ENCODE data around the gene SNX1. TPM values are rescaled to one million over a fixed set of nuclear protein-coding genes. Genes with fewer than 3 reads are reported as not detected.

SNX1 gene
- total and polyA plus RNA-seq, 2 donors (not counting 1 experiment from before 2014, with no cell fraction given), result 87.9 to 152 TPM

GRCh38 chr15:64152507-64153387 is 57.0 kb downstream of the SNX1 start:
- no peak for TF ChIP-seq EZH2 (IDR thresholded peaks at IDR 0.05; ENCODE audit: borderline replicate concordance, insufficient read depth, low read depth, low read length, poor library complexity, severe bottlenecking)
- TF ChIP-seq CTCF (IDR thresholded peaks at IDR 0.05), result no peak
- H3K9me3 Mint-ChIP-seq (ENCODE audit: insufficient read depth), result no peaks in the 10 kb centered on the region
- H3K4me3 Mint-ChIP-seq, result peak overlapping the region; percentile 90
- H3K9me3 ChIP-seq (ENCODE audit: control extremely low read depth in 1 of 3, control insufficient read depth in 2 of 3, insufficient read depth in 1 of 3, low read length in 2 of 3), result no peaks in the 10 kb centered on the region
- H4K20me1 ChIP-seq (ENCODE audit: control insufficient read depth, insufficient read depth, low read length, poor library complexity, severe bottlenecking), result peaks cover 69% of the 10 kb centered on the region
- H3K4me2 ChIP-seq (replicated peaks; ENCODE audit: low read depth, low read length, poor library complexity, severe bottlenecking), result peak overlapping the region; percentile 87
- ATAC-seq (ENCODE audit: low read depth) (peak; percentile 26), DNase-seq (peak; percentile 79)
- H3K27me3 Mint-ChIP-seq, result no peaks in the 10 kb centered on the region
- peaks cover 53% of the 10 kb centered on the region for H3K79me2 ChIP-seq (ENCODE audit: control insufficient read depth, insufficient read depth, low read length)
- intact Hi-C loops (cut with micrococcal nuclease), result loop anchor here (1.0 to 5.0 kb wide), 9 partner anchors 8 to 550 kb away; partner anchors contain the start of genes CIAO2A, HERC1 and PPIB
- H3K36me3 ChIP-seq (replicated peaks in 1 of 2; ENCODE audit: control extremely low read depth in 1 of 2, control insufficient read depth in 1 of 2, extremely low read depth in 1 of 2, insufficient read depth in 2 of 2, low read length in 1 of 2), result peaks cover 7 to 39% of the 10 kb centered on the region in 2 experiments
- H3K27ac ChIP-seq (ENCODE audit: low read length in 2 of 2), result peak overlapping the region; percentile 79 to 83
- WGBS (ENCODE audit: insufficient coverage), result 1% methylated on average over 24 of the region's 27 CpGs
- H3K27me3 ChIP-seq (replicated peaks in 1 of 4; ENCODE audit: control extremely low read depth in 1 of 4, control insufficient read depth in 3 of 4, insufficient read depth in 4 of 4, low read length in 3 of 4), result no peaks in the 10 kb centered on the region
- peak overlapping the region; percentile 94 for H3K27ac Mint-ChIP-seq
- H3K4me1 ChIP-seq (ENCODE audit: control insufficient read depth in 2 of 2, insufficient read depth in 2 of 2, low read length in 2 of 2), result peaks cover 30 to 57% of the 10 kb centered on the region in 2 donors
- H3K4me3 ChIP-seq (ENCODE audit: control extremely low read depth in 1 of 5, extremely low read depth in 1 of 5, insufficient read depth in 1 of 5, low read depth in 2 of 5, low read length in 4 of 5), result peak overlapping the region; percentile 81 to 96 (median 94)
- H3K4me1 Mint-ChIP-seq, result peaks cover 69% of the 10 kb centered on the region
- CTCF ChIA-PET, result interaction anchor here (0.6 to 4.7 kb wide), 25 partner anchors 8 to 957 kb away, joined by 3 to 62 read pairs (median 5); partner anchors contain the start of genes CIAO2A, PPIB and SNX1
- POLR2A ChIA-PET, result interaction anchor here (0.6 to 3.9 kb wide), 13 partner anchors 8 to 361 kb away, joined by 3 to 55 read pairs (median 4); partner anchors contain the start of genes CIAO2A, PPIB and SNX1
- peak overlapping the region; percentile 79 for H2AFZ ChIP-seq (ENCODE audit: insufficient read depth, low read depth, low read length, poor library complexity, severe bottlenecking)
- peak overlapping the region; percentile 91 for H3K9ac ChIP-seq (ENCODE audit: low read length)
